GM23248 (cell line): ENCODE data around the gene ITGB2. TPM values are rescaled to one million over a fixed set of nuclear protein-coding genes. Genes with fewer than 3 reads are reported as not detected.

Experiments
- DNase-seq: peaks from one replicate; pipeline ENCODE4 v3.0.0-alpha.2; 2015
- H2AFZ ChIP-seq: fragments of 200-600 bp; sonication (generic); 2 replicates; pipeline ENCODE4 v1.6.1; 2016; ENCODE audit warnings: antibody characterized with exemption
- H3F3A ChIP-seq: fragments of 200-600 bp; sonication (generic); 2 replicates; pipeline ENCODE4 v1.6.1; 2016; ENCODE audit warnings: mild to moderate bottlenecking, antibody characterized with exemption, mixed run types; ENCODE audit not compliant: insufficient read depth
- H3K27ac ChIP-seq: fragments of 200-600 bp; sonication (generic); 2 replicates; pipeline ENCODE4 v1.5.1; 2016; ENCODE audit warnings: mild to moderate bottlenecking
- H3K27me3 ChIP-seq: fragments of 200-600 bp; sonication (generic); replicated peaks from 2 replicates; pipeline ENCODE4 v1.6.1; 2016; ENCODE audit warnings: mild to moderate bottlenecking; ENCODE audit not compliant: insufficient read depth
- H3K36me3 ChIP-seq: fragments of 200-600 bp; sonication (generic); 2 replicates; pipeline ENCODE4 v1.6.1; 2016; ENCODE audit warnings: low read depth, mild to moderate bottlenecking
- H3K4me1 ChIP-seq: fragments of 200-600 bp; sonication (generic); 2 replicates; pipeline ENCODE4 v1.6.1; 2016; ENCODE audit warnings: mild to moderate bottlenecking; ENCODE audit not compliant: insufficient read depth
- H3K4me2 ChIP-seq: fragments of 200-600 bp; sonication (generic); one replicate; pipeline ENCODE4 v1.6.1; 2016; ENCODE audit warnings: mild to moderate bottlenecking; ENCODE audit not compliant: unreplicated experiment
- H3K4me3 ChIP-seq: fragments of 200-600 bp; sonication (generic); 2 replicates; pipeline ENCODE4 v1.5.1; 2016; ENCODE audit warnings: mild to moderate bottlenecking
- H3K79me2 ChIP-seq: fragments of 200-600 bp; sonication (generic); 2 replicates; pipeline ENCODE4 v1.6.1; 2016; ENCODE audit warnings: mild to moderate bottlenecking; ENCODE audit not compliant: insufficient read depth
- H3K9ac ChIP-seq: fragments of 200-600 bp; sonication (generic); 2 replicates; pipeline ENCODE4 v1.6.1; 2016; ENCODE audit warnings: mild to moderate bottlenecking
- H3K9me2 ChIP-seq: fragments of 200-600 bp; sonication (generic); 2 replicates; pipeline ENCODE4 v1.6.1; 2016; ENCODE audit warnings: mixed run types, mild to moderate bottlenecking, moderate library complexity; ENCODE audit not compliant: insufficient read depth
- H3K9me3 ChIP-seq: fragments of 200-600 bp; sonication (generic); one replicate; pipeline ENCODE4 v1.6.1; 2017; ENCODE audit warnings: low read depth
- H4K20me1 ChIP-seq: fragments of 200-600 bp; sonication (generic); 2 replicates; pipeline ENCODE4 v1.6.0; 2016; ENCODE audit not compliant: insufficient read depth
- EZH2 ChIP-seq: fragments of 200-600 bp; sonication (generic); IDR thresholded peaks from 2 replicates; pipeline ENCODE4 v1.6.1; 2018; ENCODE audit warnings: antibody characterized with exemption, mild to moderate bottlenecking; ENCODE audit not compliant: insufficient read depth, poor library complexity, severe bottlenecking
- EZH2phosphoT487 ChIP-seq: fragments of 200-600 bp; sonication (generic); IDR thresholded peaks from 2 replicates; pipeline ENCODE4 v1.6.1; 2018; ENCODE audit warnings: antibody characterized with exemption, moderate library complexity, mild to moderate bottlenecking, low read depth; ENCODE audit not compliant: insufficient read depth
- WGBS, 2 experiments: methylation state at CpG; one replicate each; pipeline ENCODE4 v1.1.6; 2015 to 2017; ENCODE audit warnings: low lambda C conversion rate in 2 of 2, low coverage in 1 of 2; ENCODE audit errors: missing lambda C conversion rate in 2 of 2; 5-methylcytosine and 5-hydroxymethylcytosine counted together
- in situ Hi-C: fragments of 300-500 bp; cut with MboI; formaldehyde crosslinking; loops from 2 replicates; pipeline ENCODE4 v1.15.0; 2020
- polyA plus RNA-seq: library from polyadenylated mRNA; unstranded; fragments of >200 nt; fragmentation: Nextera tagmentation; extraction: Ambion mirVana; gene quantifications from 2 replicates; pipeline ENCODE4 v1.2.1, GENCODE V29; 2016
- total RNA-seq: library from RNA; depleted of rRNA; stranded (reverse); fragments of >200 nt; shearing (Covaris generic); gene quantifications from 2 replicates; pipeline ENCODE4 v1.2.3, GENCODE V29; 2014

Gene ITGB2
- total and polyA plus RNA-seq, 2 experiments from 2014 or later, result 1.3 to 2.2 TPM

- Histone ChIP-seq H3K9me2 (no peaks in the 10 kb centered on the region), H4K20me1 (no peaks in the 10 kb centered on the region), H3K4me1 (peaks cover 14% of the 10 kb centered on the region), H3K9ac (no peak overlapping the region), H3K4me2 (no peak overlapping the region), H3K27ac (no peak overlapping the region), H3F3A (no peaks in the 10 kb centered on the region), H3K27me3 (no peaks in the 10 kb centered on the region), H2AFZ (no peak overlapping the region), H3K79me2 (peaks cover 88% of the 10 kb centered on the region), H3K9me3 (no peaks in the 10 kb centered on the region), H3K4me3 (no peak overlapping the region), H3K36me3 (no peaks in the 10 kb centered on the region)
- no peak for TF ChIP-seq EZH2
- TF ChIP-seq EZH2phosphoT487, result no peak
- in situ Hi-C loops, result loop anchor here (25.0 kb wide), 1 partner anchor 432 kb away; no protein-coding TSS in a partner anchor
- WGBS, 2 experiments, result 89 to 90% methylated on average over 24 of the region's 24 CpGs
- DNase-seq, result no peak
These were observed 23.2 kb upstream of the ITGB2 start for GRCh38 chr21:44943686-44944550.

- in situ Hi-C loops, result loop anchor here (25.0 kb wide), 1 partner anchor 431 kb away; no protein-coding TSS in a partner anchor
- no peak overlapping the region for H3K4me2 ChIP-seq
- H3K27me3 ChIP-seq, result no peaks in the 10 kb centered on the region
- TF ChIP-seq EZH2phosphoT487 (no peak), EZH2 (no peak)
- no peaks in the 10 kb centered on the region for H3K9me3 ChIP-seq
- no peak overlapping the region for H2AFZ ChIP-seq
- H4K20me1 ChIP-seq, result no peaks in the 10 kb centered on the region
- no peak overlapping the region for H3K4me3 ChIP-seq
- peak; percentile 39 for DNase-seq
- H3K36me3 ChIP-seq, result no peaks in the 10 kb centered on the region
- no peak overlapping the region for H3K27ac ChIP-seq
- H3K4me1 ChIP-seq, result peaks cover 15% of the 10 kb centered on the region
- H3K9me2 ChIP-seq, result no peaks in the 10 kb centered on the region
- H3K79me2 ChIP-seq, result peaks cover 89% of the 10 kb centered on the region
- 86 to 88% methylated on average over 15 of the region's 15 CpGs for WGBS, 2 experiments
- no peaks in the 10 kb centered on the region for H3F3A ChIP-seq
- no peak overlapping the region for H3K9ac ChIP-seq
These were observed 22.4 kb upstream of the ITGB2 start for GRCh38 chr21:44943005-44943685.

- no peaks in the 10 kb centered on the region for H3K27me3 ChIP-seq
- H3K79me2 ChIP-seq, result peaks cover 84% of the 10 kb centered on the region
- WGBS, 2 experiments, result 71 to 85% methylated on average over 2 of the region's 2 CpGs
- DNase-seq, result no peak
- no peak overlapping the region for H3K27ac ChIP-seq
- H3K4me2 ChIP-seq, result no peak overlapping the region
- in situ Hi-C loops, result loop anchor here (25.0 kb wide), 1 partner anchor 430 kb away; no protein-coding TSS in a partner anchor
- no peaks in the 10 kb centered on the region for H3K9me3 ChIP-seq
- TF ChIP-seq EZH2phosphoT487 (no peak), EZH2 (no peak)
- H3K4me3 ChIP-seq, result no peak overlapping the region
- no peaks in the 10 kb centered on the region for H4K20me1 ChIP-seq
- H3F3A ChIP-seq, result no peaks in the 10 kb centered on the region
- H3K9ac ChIP-seq, result no peak overlapping the region
- peaks cover 15% of the 10 kb centered on the region for H3K4me1 ChIP-seq
- no peaks in the 10 kb centered on the region for H3K36me3 ChIP-seq
- no peak overlapping the region for H2AFZ ChIP-seq
- H3K9me2 ChIP-seq, result no peaks in the 10 kb centered on the region
These were observed 21.9 kb upstream of the ITGB2 start for GRCh38 chr21:44942566-44942965.

- Histone ChIP-seq H3K4me3 (peak overlapping the region; percentile 79), H4K20me1 (no peaks in the 10 kb centered on the region), H3K4me1 (peaks cover 15% of the 10 kb centered on the region), H2AFZ (no peak overlapping the region), H3K27ac (no peak overlapping the region), H3K36me3 (no peaks in the 10 kb centered on the region), H3K4me2 (peak overlapping the region; percentile 89), H3K79me2 (peaks cover 74% of the 10 kb centered on the region), H3F3A (no peaks in the 10 kb centered on the region), H3K9me2 (no peaks in the 10 kb centered on the region), H3K9me3 (no peaks in the 10 kb centered on the region), H3K9ac (peak overlapping the region; percentile 83), H3K27me3 (no peaks in the 10 kb centered on the region)
- TF ChIP-seq EZH2 (no peak), EZH2phosphoT487 (no peak)
- WGBS, 2 experiments, result 87 to 91% methylated on average over 8 of the region's 8 CpGs
- in situ Hi-C loops, result loop anchor here (25.0 kb wide), 1 partner anchor 429 kb away; no protein-coding TSS in a partner anchor
- DNase-seq, result no peak
These were observed 20.9 kb upstream of the ITGB2 start for GRCh38 chr21:44941567-44941966.
